Measurements from ENCODE around the gene EREG. TPM values are rescaled to one million over a fixed set of nuclear protein-coding genes. Genes with fewer than 3 reads are reported as not detected.
"Not testable (repeated sequence)": the region's sequence is repeated elsewhere in the genome, so short reads cannot be mapped to it uniquely, and the experiment has no call there.

The EREG gene
- polyA plus RNA-seq, 4 donors = 0.10 to 0.19 TPM; not detected in 2

DNA sequence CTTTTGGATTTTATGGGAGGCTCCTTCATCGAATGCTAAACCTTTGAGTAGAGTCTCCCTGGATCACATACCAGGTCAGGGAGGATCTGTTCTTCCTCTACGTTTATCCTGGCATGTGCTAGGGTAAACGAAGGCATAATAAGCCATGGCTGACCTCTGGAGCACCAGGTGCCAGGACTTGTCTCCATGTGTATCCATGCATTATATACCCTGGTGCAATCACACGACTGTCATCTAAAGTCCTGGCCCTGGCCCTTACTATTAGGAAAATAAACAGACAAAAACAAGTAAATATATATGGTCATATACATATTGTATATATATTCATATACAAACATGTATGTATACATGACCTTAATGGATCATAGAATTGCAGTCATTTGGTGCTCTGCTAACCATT, 21.2 kb downstream of the EREG start:
- no peak for DNase-seq (ENCODE audit: low read depth in 4 of 4, low spot score in 3 of 4)

GRCh38 chr4:74387790-74388189, 22.8 kb downstream of the EREG start:
- DNase-seq (ENCODE audit: low read depth in 4 of 4, low spot score in 3 of 4) = no peak

- no peak for DNase-seq (ENCODE audit: low read depth in 4 of 4, low spot score in 3 of 4)
Observed at GRCh38 chr4:74389494-74389893, 24.5 kb downstream of the EREG start.

- no peak for DNase-seq (ENCODE audit: low read depth in 4 of 4, low spot score in 3 of 4)
Observed at GRCh38 chr4:74390677-74391076, 25.7 kb downstream of the EREG start.

GRCh38 chr4:74391346-74391745, 26.4 kb downstream of the EREG start:
- DNase-seq (ENCODE audit: low read depth in 4 of 4, low spot score in 3 of 4) = no peak

DNA sequence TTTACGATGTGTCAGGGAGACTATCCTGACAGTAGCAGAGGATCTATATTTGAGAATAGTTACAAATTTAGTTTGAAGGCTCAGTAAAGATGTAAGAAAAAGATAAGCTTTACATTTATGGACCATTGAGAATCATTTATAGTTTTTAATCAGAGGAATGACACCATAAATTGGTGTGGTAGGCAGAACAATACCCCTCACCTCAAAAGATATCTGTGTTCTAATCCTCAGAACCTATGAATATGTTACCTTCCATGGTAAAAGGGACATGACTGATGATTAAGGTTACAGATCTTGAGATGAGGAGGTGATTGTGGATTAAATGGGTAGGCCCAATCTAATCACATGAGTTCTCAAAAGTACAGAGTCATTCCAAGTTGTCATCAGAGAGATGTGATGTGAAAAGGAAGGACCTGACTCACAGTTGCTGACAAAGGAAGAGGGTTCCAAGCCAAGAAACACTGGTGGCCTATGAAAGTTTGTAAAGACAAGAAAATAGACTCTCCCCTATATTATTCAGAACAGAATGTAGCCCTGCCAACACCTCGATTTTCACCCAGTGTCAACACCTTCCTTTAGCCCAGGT, 27.0 kb downstream of the EREG start:
- no peak for DNase-seq (ENCODE audit: low read depth in 4 of 4, low spot score in 3 of 4)

DNA sequence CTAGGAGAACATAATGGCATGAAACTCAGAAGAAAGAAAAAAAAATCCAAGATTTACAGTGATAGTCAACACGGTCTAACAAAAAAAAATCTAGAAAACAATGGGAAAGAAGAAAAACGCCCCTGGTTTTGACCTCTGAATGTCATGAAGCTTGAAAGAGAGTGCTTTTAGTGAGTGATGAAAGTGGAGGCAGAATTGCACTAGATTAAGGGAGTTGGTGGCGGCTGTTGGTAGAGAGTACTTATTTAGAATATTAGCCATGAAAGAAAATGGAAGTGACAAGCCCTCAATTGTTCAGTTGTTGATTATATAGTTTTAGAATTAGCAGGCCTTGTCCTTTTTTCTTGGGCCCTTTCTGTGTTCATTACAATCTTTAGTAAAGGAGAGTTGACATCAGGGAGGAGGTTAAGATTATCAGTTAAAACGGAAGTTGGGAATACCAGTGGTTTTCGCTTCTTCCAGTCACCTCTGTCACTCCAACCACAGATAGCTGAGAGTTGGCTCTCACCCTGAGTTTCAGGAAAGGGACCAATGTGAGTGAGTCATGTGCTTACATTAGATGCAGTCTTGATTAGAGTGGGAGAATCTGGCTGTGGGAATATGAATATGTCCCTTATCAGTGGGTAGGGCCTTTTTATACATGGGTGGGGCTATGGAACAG, 29.7 kb downstream of the EREG start:
- DNase-seq (ENCODE audit: low read depth in 4 of 4, low spot score in 3 of 4) = no peak

GRCh38 chr4:74395633-74396032, 30.7 kb downstream of the EREG start:
- no peak for DNase-seq (ENCODE audit: low read depth in 4 of 4, low spot score in 3 of 4)

DNA sequence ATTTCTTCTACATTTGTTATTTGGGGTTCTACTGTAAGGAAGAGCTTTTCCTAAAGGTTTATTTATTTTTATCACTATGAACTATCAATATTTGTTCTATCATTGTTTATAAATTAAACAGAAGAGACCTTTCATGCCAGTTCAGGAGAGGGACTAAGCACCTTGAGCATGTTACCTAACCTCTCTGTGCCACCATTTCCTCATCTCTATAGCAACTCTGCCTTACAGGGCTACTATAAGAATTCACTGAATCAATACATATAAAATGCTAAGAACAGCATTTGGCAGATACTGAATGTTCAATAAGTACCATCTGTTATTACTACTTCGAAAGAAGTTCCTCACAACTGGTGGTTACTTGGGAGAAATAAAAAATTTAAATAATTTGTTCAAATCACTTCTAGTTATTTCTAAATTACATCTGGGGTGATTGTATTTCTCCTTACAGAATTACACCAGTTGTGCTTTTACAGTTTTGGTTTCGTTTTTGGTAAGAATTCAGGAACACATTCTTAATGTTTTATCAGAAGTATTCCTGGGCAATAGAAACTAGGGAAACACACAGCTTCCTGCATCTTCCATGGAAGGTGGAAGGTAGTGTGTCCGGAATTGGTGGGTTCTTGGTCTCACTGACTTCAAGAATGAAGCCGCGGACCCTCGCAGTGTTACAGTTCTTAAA, 32.9 kb downstream of the EREG start:
- no peak for DNase-seq (ENCODE audit: low read depth in 4 of 4, low spot score in 3 of 4)

DNA sequence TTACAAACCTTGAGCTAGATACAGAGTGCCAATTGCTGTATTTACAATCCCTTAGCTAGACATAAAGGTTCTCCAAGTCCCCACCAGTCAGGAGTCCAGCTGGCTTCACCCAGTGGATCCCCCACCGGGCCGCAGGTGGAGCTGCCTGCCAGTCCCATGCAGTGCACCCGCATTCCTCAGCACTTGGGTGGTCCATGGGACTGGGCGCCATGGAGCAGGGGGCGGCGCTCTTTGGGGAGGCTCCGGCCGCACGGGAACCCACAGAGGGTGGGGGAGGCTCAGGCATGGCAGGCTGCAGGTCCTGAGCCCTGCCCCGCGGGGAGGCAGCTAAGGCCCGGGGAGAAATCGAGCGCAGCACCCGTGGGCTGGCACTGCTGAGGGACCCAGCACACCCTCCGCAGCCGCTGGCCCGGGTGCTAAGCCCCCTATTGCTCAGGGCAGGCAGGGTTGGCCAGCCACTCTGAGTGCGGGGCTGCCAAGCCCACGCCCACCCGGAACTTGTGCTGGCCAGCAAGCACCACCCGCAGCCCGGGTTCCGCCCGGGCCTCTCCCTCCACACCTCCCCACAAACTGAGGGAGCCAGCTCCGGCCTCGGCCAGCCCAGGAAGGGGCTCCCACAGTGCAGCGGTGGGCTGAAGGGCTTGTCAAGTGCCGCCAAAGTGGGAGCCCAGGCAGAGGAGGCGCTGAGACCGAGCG, 34.1 kb downstream of the EREG start:
- not testable (repeated sequence) for DNase-seq (ENCODE audit: low read depth in 4 of 4, low spot score in 3 of 4)

DNA sequence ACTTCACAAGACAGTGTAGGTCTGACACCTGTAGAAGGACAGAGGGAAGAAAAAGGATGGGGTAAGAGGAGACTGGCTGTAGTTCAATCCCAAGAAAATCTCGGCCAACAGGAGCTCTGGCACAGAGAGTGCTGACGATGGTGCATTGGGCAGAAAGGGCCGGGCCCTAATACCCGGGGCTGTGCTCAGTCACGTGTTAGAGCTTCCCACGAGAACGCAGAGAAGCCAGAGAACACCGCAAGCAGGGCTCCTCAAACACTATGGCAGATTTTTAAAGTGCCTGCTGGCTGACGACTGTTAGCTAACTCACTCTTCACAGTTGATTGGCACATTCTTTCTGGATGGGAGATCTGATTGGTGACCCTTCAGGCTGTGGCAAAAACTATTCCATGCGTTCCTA, 35.5 kb downstream of the EREG start:
- DNase-seq (ENCODE audit: low read depth in 4 of 4, low spot score in 3 of 4) = no peak

DNA sequence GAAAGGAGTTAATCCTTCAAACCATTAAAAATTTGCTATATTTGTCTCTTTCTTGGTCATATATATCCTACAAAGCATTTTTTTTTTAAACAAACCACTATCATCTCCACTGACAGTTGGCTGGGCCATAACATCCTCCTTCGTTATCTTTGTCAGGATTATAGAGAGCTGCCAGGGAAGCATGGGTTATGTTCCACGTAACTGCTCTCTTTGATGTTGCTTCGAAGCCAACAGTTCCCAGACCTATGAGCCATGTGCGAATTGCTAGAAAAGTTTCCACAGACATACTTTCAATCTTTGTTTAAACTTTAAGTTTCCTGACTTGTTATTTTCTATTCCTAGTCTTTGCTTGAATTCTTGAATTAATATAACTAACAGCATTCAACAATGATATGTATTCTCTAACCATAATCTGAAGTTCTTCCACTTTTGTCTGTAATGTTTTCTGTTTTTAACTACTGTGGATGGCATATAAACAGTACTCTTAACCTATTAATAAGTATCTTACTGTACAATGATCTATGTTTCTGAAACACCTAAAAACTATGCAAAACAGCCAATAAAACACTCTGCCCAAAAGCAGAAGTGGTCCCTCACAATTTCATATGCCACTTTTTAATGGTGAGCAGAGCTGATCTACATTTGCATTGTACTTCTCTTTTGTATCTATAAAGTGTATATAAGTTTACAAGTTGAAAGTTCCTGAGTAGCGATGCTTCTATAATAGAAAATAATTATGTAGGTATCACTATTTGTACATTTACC, 37.9 kb downstream of the EREG start:
- DNase-seq (ENCODE audit: low read depth in 4 of 4, low spot score in 3 of 4) = no peak

DNA sequence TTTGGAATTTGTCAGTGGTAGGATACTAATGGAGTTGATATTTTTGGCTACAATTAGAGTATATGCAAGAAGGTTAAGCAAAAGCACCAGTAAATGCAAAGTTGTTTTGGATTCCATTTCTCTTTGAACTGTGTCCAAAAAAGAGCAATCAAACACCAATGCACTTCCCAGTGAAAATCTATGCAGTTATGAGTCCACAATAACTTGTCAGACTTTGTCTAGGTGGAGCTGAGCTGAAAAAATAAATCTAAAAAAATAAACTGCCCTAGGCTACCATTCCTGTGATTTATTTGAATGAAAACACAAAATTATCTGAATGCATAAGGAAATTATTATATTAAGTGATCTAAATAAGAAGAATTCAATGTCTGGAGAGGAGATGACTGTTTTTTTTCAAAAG, 42.9 kb downstream of the EREG start:
- no peak for DNase-seq (ENCODE audit: low read depth in 4 of 4, low spot score in 3 of 4)

DNA sequence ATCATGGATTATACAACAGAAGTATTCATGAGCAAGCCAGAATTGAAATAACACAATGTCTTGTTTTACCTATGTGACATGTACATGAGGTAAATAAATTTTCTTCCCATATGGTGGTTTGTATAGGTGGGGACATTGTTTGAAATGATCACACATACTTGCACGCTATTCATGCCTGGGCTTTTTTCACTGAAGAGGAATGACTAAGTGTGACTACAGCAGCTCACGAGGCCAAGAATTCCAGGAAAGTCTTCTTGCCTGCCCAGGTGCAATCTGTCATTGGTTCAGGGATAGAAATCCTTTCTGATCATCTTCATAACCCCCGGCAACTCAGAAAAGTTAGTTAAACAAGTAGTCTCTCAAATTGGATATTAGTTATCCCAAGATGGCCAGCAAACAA, 43.7 kb downstream of the EREG start:
- no peak for DNase-seq (ENCODE audit: low read depth in 4 of 4, low spot score in 3 of 4)

GRCh38 chr4:74410272-74410671, 45.3 kb downstream of the EREG start:
- DNase-seq (ENCODE audit: low read depth in 4 of 4, low spot score in 3 of 4) = no peak

- DNase-seq (ENCODE audit: low read depth in 4 of 4, low spot score in 3 of 4) = no peak
Observed at GRCh38 chr4:74412225-74412624, 47.3 kb downstream of the EREG start.

DNA sequence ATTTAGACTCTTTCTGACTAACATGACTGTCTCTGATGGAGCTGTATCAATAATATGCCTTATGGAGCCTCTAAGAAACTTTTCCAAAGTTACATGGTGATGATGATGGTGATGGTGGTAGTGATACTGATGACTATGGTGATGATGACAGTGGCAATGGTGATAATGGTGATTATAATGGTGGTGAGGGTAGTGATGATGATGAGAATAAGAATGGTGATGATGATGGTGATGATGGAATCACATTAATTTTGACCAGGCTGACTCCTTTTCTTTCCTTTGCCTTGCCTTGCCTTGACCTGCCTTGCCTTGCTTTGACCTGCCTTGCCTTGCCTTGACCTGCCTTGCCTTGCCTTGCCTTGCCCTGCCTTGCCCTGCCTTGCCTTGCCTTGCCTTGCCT, 48.3 kb downstream of the EREG start:
- no peak for DNase-seq (ENCODE audit: low read depth in 4 of 4, low spot score in 3 of 4)

GRCh38 chr4:74414149-74414809, 49.3 kb downstream of the EREG start:
- DNase-seq (ENCODE audit: low read depth in 4 of 4, low spot score in 3 of 4) = no peak

DNA sequence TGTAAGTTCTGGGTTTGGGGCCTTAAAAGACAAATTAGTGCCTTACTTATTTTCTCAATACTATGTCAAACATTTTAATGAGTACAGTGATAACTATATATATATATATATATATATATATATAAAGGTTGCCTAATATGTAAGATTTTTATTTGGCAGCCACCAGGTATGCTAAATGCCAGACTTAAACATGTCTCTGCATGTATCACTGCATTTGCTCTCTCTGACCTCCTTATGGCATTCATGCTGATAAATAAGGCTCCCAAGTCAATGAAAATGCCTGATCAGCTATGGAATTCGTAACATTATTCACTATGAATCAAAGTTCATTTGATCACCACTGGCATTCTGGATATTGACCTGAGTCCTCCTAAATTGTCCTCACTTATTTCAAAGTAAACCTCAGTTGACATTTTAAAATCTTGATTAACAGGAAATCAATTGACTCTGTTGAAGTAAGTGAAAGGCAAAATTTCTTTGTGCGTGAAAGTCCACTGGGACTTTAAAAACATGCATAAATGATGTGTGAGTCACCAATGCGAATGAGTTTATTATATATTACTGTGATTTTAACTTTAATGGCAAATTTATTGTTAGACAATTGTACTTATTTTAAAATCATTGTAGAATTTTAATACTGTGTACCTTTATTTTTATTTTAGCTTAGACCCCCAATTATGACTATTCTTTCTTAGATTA, 50.8 kb downstream of the EREG start:
- no peak for DNase-seq (ENCODE audit: low read depth in 4 of 4, low spot score in 3 of 4)
